ENCODE results near the gene LINGO3.
"Not testable (repeated sequence)": the region's sequence is repeated elsewhere in the genome, so short reads cannot be mapped to it uniquely, and the experiment has no call there.

Gene LINGO3

GRCh38 chr19:2349818-2350217, 41.9 kb upstream of the LINGO3 start:
- not testable (repeated sequence) for H3K9me3 ChIP-seq (ENCODE audit: control insufficient read depth in 1 of 2, low read length in 2 of 2); H3K9ac ChIP-seq (ENCODE audit: low read depth in 1 of 2, low read length in 2 of 2); H3K4me3 ChIP-seq (ENCODE audit: low read depth in 1 of 2, low read length in 2 of 2); H3K27ac ChIP-seq (ENCODE audit: low read depth, low read length); H3K27me3 ChIP-seq (ENCODE audit: control insufficient read depth in 1 of 2, insufficient read depth in 2 of 2, low read length in 2 of 2); H3K4me1 ChIP-seq (ENCODE audit: control insufficient read depth in 1 of 2, insufficient read depth in 2 of 2, low read length in 2 of 2)
- peaks cover 0 to 50% of the 10 kb centered on the region in 2 donors for H3K36me3 ChIP-seq (ENCODE audit: control insufficient read depth in 1 of 2, insufficient read depth in 2 of 2, low read length in 2 of 2)

- peaks cover 4 to 49% of the 10 kb centered on the region in 2 donors for H3K36me3 ChIP-seq (ENCODE audit: control insufficient read depth in 1 of 2, insufficient read depth in 2 of 2, low read length in 2 of 2)
- no peak overlapping the region for H3K9ac ChIP-seq (ENCODE audit: low read depth in 1 of 2, low read length in 2 of 2)
- H3K27ac ChIP-seq (ENCODE audit: low read depth, low read length) = no peak overlapping the region
- no peaks in the 10 kb centered on the region for H3K9me3 ChIP-seq (ENCODE audit: control insufficient read depth in 1 of 2, low read length in 2 of 2)
- H3K4me3 ChIP-seq (ENCODE audit: low read depth in 1 of 2, low read length in 2 of 2) = no peak overlapping the region
- no peaks in the 10 kb centered on the region for H3K27me3 ChIP-seq (ENCODE audit: control insufficient read depth in 1 of 2, insufficient read depth in 2 of 2, low read length in 2 of 2)
- peaks cover 2 to 3% of the 10 kb centered on the region in 2 donors for H3K4me1 ChIP-seq (ENCODE audit: control insufficient read depth in 1 of 2, insufficient read depth in 2 of 2, low read length in 2 of 2)
Observed at GRCh38 chr19:2345794-2346663, 38.1 kb upstream of the LINGO3 start.

- H3K9ac ChIP-seq (ENCODE audit: low read depth in 1 of 2, low read length in 2 of 2) = no peak overlapping the region
- H3K4me3 ChIP-seq (ENCODE audit: low read depth in 1 of 2, low read length in 2 of 2) = no peak overlapping the region
- peaks cover 2 to 3% of the 10 kb centered on the region in 2 donors for H3K4me1 ChIP-seq (ENCODE audit: control insufficient read depth in 1 of 2, insufficient read depth in 2 of 2, low read length in 2 of 2)
- H3K27ac ChIP-seq (ENCODE audit: low read depth, low read length) = no peak overlapping the region
- no peaks in the 10 kb centered on the region for H3K27me3 ChIP-seq (ENCODE audit: control insufficient read depth in 1 of 2, insufficient read depth in 2 of 2, low read length in 2 of 2)
- H3K9me3 ChIP-seq (ENCODE audit: control insufficient read depth in 1 of 2, low read length in 2 of 2) = no peaks in the 10 kb centered on the region
- H3K36me3 ChIP-seq (ENCODE audit: control insufficient read depth in 1 of 2, insufficient read depth in 2 of 2, low read length in 2 of 2) = peaks cover 4 to 41% of the 10 kb centered on the region in 2 donors
Observed at GRCh38 chr19:2345076-2345475, 37.1 kb upstream of the LINGO3 start.

GRCh38 chr19:2344381-2344870, 36.5 kb upstream of the LINGO3 start:
- no peaks in the 10 kb centered on the region for H3K27me3 ChIP-seq (ENCODE audit: control insufficient read depth in 1 of 2, insufficient read depth in 2 of 2, low read length in 2 of 2)
- H3K9me3 ChIP-seq (ENCODE audit: control insufficient read depth in 1 of 2, low read length in 2 of 2) = no peaks in the 10 kb centered on the region
- no peak overlapping the region for H3K27ac ChIP-seq (ENCODE audit: low read depth, low read length)
- peaks cover 4 to 34% of the 10 kb centered on the region in 2 donors for H3K36me3 ChIP-seq (ENCODE audit: control insufficient read depth in 1 of 2, insufficient read depth in 2 of 2, low read length in 2 of 2)
- H3K9ac ChIP-seq (ENCODE audit: low read depth in 1 of 2, low read length in 2 of 2) = no peak overlapping the region
- H3K4me1 ChIP-seq (ENCODE audit: control insufficient read depth in 1 of 2, insufficient read depth in 2 of 2, low read length in 2 of 2) = peaks cover 2 to 3% of the 10 kb centered on the region in 2 donors
- no peak overlapping the region for H3K4me3 ChIP-seq (ENCODE audit: low read depth in 1 of 2, low read length in 2 of 2)

- no peak overlapping the region for H3K9ac ChIP-seq (ENCODE audit: low read depth in 1 of 2, low read length in 2 of 2)
- no peak overlapping the region for H3K27ac ChIP-seq (ENCODE audit: low read depth, low read length)
- H3K27me3 ChIP-seq (ENCODE audit: control insufficient read depth in 1 of 2, insufficient read depth in 2 of 2, low read length in 2 of 2) = no peaks in the 10 kb centered on the region
- H3K4me1 ChIP-seq (ENCODE audit: control insufficient read depth in 1 of 2, insufficient read depth in 2 of 2, low read length in 2 of 2) = peaks cover 2 to 3% of the 10 kb centered on the region in 2 donors
- peaks cover 4 to 36% of the 10 kb centered on the region in 2 donors for H3K36me3 ChIP-seq (ENCODE audit: control insufficient read depth in 1 of 2, insufficient read depth in 2 of 2, low read length in 2 of 2)
- H3K4me3 ChIP-seq (ENCODE audit: low read depth in 1 of 2, low read length in 2 of 2) = no peak overlapping the region
- no peaks in the 10 kb centered on the region for H3K9me3 ChIP-seq (ENCODE audit: control insufficient read depth in 1 of 2, low read length in 2 of 2)
Observed at GRCh38 chr19:2343289-2343982, 35.5 kb upstream of the LINGO3 start.

GRCh38 chr19:2342656-2343288, 34.8 kb upstream of the LINGO3 start:
- no peaks in the 10 kb centered on the region for H3K9me3 ChIP-seq (ENCODE audit: control insufficient read depth in 1 of 2, low read length in 2 of 2)

GRCh38 chr19:2341982-2342381, 34.0 kb upstream of the LINGO3 start:
- Histone ChIP-seq H3K4me1 (ENCODE audit: control insufficient read depth in 1 of 2, insufficient read depth in 2 of 2, low read length in 2 of 2) (peaks cover 2 to 3% of the 10 kb centered on the region in 2 donors), H3K36me3 (ENCODE audit: control insufficient read depth in 1 of 2, insufficient read depth in 2 of 2, low read length in 2 of 2) (peaks cover 4 to 35% of the 10 kb centered on the region in 2 donors), H3K27ac (ENCODE audit: low read depth, low read length) (no peak overlapping the region), H3K4me3 (ENCODE audit: low read depth in 1 of 2, low read length in 2 of 2) (no peak overlapping the region), H3K27me3 (ENCODE audit: control insufficient read depth in 1 of 2, insufficient read depth in 2 of 2, low read length in 2 of 2) (no peaks in the 10 kb centered on the region), H3K9me3 (ENCODE audit: control insufficient read depth in 1 of 2, low read length in 2 of 2) (no peaks in the 10 kb centered on the region), H3K9ac (ENCODE audit: low read depth in 1 of 2, low read length in 2 of 2) (no peak overlapping the region)

More at GRCh38 chr19:2342656-2343288, 34.8 kb upstream of the LINGO3 start:
- Histone ChIP-seq H3K4me3 (ENCODE audit: low read depth in 1 of 2, low read length in 2 of 2) (no peak overlapping the region), H3K4me1 (ENCODE audit: control insufficient read depth in 1 of 2, insufficient read depth in 2 of 2, low read length in 2 of 2) (peaks cover 2 to 3% of the 10 kb centered on the region in 2 donors), H3K36me3 (ENCODE audit: control insufficient read depth in 1 of 2, insufficient read depth in 2 of 2, low read length in 2 of 2) (peaks cover 4 to 33% of the 10 kb centered on the region in 2 donors), H3K27ac (ENCODE audit: low read depth, low read length) (no peak overlapping the region), H3K9ac (ENCODE audit: low read depth in 1 of 2, low read length in 2 of 2) (no peak overlapping the region), H3K27me3 (ENCODE audit: control insufficient read depth in 1 of 2, insufficient read depth in 2 of 2, low read length in 2 of 2) (no peaks in the 10 kb centered on the region)

- Histone ChIP-seq H3K9me3 (ENCODE audit: control insufficient read depth in 1 of 2, low read length in 2 of 2) (no peaks in the 10 kb centered on the region), H3K9ac (ENCODE audit: low read depth in 1 of 2, low read length in 2 of 2) (no peak overlapping the region), H3K4me1 (ENCODE audit: control insufficient read depth in 1 of 2, insufficient read depth in 2 of 2, low read length in 2 of 2) (peaks cover 2 to 3% of the 10 kb centered on the region in 2 donors), H3K27me3 (ENCODE audit: control insufficient read depth in 1 of 2, insufficient read depth in 2 of 2, low read length in 2 of 2) (no peaks in the 10 kb centered on the region), H3K27ac (ENCODE audit: low read depth, low read length) (no peak overlapping the region), H3K36me3 (ENCODE audit: control insufficient read depth in 1 of 2, insufficient read depth in 2 of 2, low read length in 2 of 2) (peaks cover 4 to 37% of the 10 kb centered on the region in 2 donors), H3K4me3 (ENCODE audit: low read depth in 1 of 2, low read length in 2 of 2) (no peak overlapping the region)
Observed at GRCh38 chr19:2341244-2341751, 33.3 kb upstream of the LINGO3 start.

GRCh38 chr19:2340496-2341243, 32.7 kb upstream of the LINGO3 start:
- Histone ChIP-seq H3K4me3 (ENCODE audit: low read depth in 1 of 2, low read length in 2 of 2) (no peak overlapping the region), H3K27me3 (ENCODE audit: control insufficient read depth in 1 of 2, insufficient read depth in 2 of 2, low read length in 2 of 2) (no peaks in the 10 kb centered on the region), H3K9ac (ENCODE audit: low read depth in 1 of 2, low read length in 2 of 2) (no peak overlapping the region), H3K27ac (ENCODE audit: low read depth, low read length) (no peak overlapping the region), H3K4me1 (ENCODE audit: control insufficient read depth in 1 of 2, insufficient read depth in 2 of 2, low read length in 2 of 2) (peaks cover under 1 to 1% of the 10 kb centered on the region in 2 donors), H3K36me3 (ENCODE audit: control insufficient read depth in 1 of 2, insufficient read depth in 2 of 2, low read length in 2 of 2) (peaks cover 4 to 43% of the 10 kb centered on the region in 2 donors), H3K9me3 (ENCODE audit: control insufficient read depth in 1 of 2, low read length in 2 of 2) (no peaks in the 10 kb centered on the region)

Measured in duodenal mucosa (tissue), 2 donors.